ENCODE measurements around the gene SPAG6. TPM values are rescaled to one million over a fixed set of nuclear protein-coding genes. Genes with fewer than 3 reads are reported as not detected.

Gene SPAG6
- polyA plus RNA-seq, 3 donors = 0.11 to 0.13 TPM; not detected in 1

- H3K4me3 ChIP-seq (replicated peaks in 1 of 3; ENCODE audit: low read depth in 2 of 3, low read length in 3 of 3) = no peak overlapping the region
- Mint-ChIP-seq H3K27ac (no peak overlapping the region), H3K36me3 (no peaks in the 10 kb centered on the region), H3K9me3 (no peaks in the 10 kb centered on the region), H3K27me3 (ENCODE audit: low read depth in 3 of 3) (peaks cover 0 to 4% (median 0%) of the 10 kb centered on the region in 3 donors), H3K4me3 (no peak overlapping the region), H3K4me1 (peaks cover 10% of the 10 kb centered on the region)
- H3K79me2 ChIP-seq (ENCODE audit: insufficient read depth, low read length) = no peaks in the 10 kb centered on the region
- no peaks in the 10 kb centered on the region for H3K27me3 ChIP-seq (ENCODE audit: control insufficient read depth in 2 of 2, insufficient read depth in 2 of 2, low read length in 2 of 2)
- no peaks in the 10 kb centered on the region for H4K20me1 ChIP-seq (ENCODE audit: insufficient read depth, low read length)
- no peak overlapping the region for H3K4me2 ChIP-seq (replicated peaks; ENCODE audit: extremely low read depth, low read length, poor library complexity, severe bottlenecking)
- no peaks in the 10 kb centered on the region for H3K9me3 ChIP-seq (replicated peaks in 1 of 2; ENCODE audit: control insufficient read depth in 1 of 2, insufficient read depth in 1 of 2, low read length in 2 of 2)
- H2AFZ ChIP-seq (ENCODE audit: insufficient read depth, low read depth, low read length, poor library complexity, severe bottlenecking) = no peak overlapping the region
- peaks cover 10 to 13% of the 10 kb centered on the region in 2 donors for H3K4me1 ChIP-seq (ENCODE audit: control insufficient read depth in 1 of 2, insufficient read depth in 2 of 2, low read length in 2 of 2)
- intact Hi-C loops (cut with micrococcal nuclease) = loop anchor here in 1 of 2 donors (10.0 kb wide), 1 partner anchor 56 kb away; no protein-coding TSS in a partner anchor
- DNase-seq = no peak
- H3K36me3 ChIP-seq (replicated peaks in 1 of 2; ENCODE audit: control insufficient read depth in 1 of 2, insufficient read depth in 2 of 2, low read length in 2 of 2) = no peaks in the 10 kb centered on the region
- H3K9ac ChIP-seq (ENCODE audit: insufficient read depth, low read length, poor library complexity, severe bottlenecking) = no peak overlapping the region
- H3K27ac ChIP-seq (ENCODE audit: low read depth in 1 of 2, low read length in 2 of 2) = no peak overlapping the region
- no peak for TF ChIP-seq CTCF (IDR thresholded peaks at IDR 0.05)
Measured at GRCh38 chr10:22310928-22311327, 34.4 kb upstream of the SPAG6 start.

GRCh38 chr10:22314852-22315251 is 30.4 kb upstream of the SPAG6 start:
- Histone ChIP-seq H3K27ac (ENCODE audit: low read depth in 1 of 2, low read length in 2 of 2) (no peak overlapping the region), H2AFZ (ENCODE audit: insufficient read depth, low read depth, low read length, poor library complexity, severe bottlenecking) (peak overlapping the region; percentile 94), H3K9me3 (replicated peaks in 1 of 2; ENCODE audit: control insufficient read depth in 1 of 2, insufficient read depth in 1 of 2, low read length in 2 of 2) (no peaks in the 10 kb centered on the region), H3K79me2 (ENCODE audit: insufficient read depth, low read length) (peaks cover 21% of the 10 kb centered on the region), H3K4me2 (replicated peaks; ENCODE audit: extremely low read depth, low read length, poor library complexity, severe bottlenecking) (peak overlapping the region; percentile 86), H3K9ac (ENCODE audit: insufficient read depth, low read length, poor library complexity, severe bottlenecking) (no peak overlapping the region), H3K36me3 (replicated peaks in 1 of 2; ENCODE audit: control insufficient read depth in 1 of 2, insufficient read depth in 2 of 2, low read length in 2 of 2) (no peaks in the 10 kb centered on the region), H4K20me1 (ENCODE audit: insufficient read depth, low read length) (no peaks in the 10 kb centered on the region), H3K4me1 (ENCODE audit: control insufficient read depth in 1 of 2, insufficient read depth in 2 of 2, low read length in 2 of 2) (peaks cover 24 to 40% of the 10 kb centered on the region in 2 donors), H3K27me3 (ENCODE audit: control insufficient read depth in 2 of 2, insufficient read depth in 2 of 2, low read length in 2 of 2) (peaks cover 0 to 9% of the 10 kb centered on the region in 2 donors), H3K4me3 (replicated peaks in 1 of 3; ENCODE audit: low read depth in 2 of 3, low read length in 3 of 3) (peak overlapping the region in 1 of 3 experiments; percentile 91)
- Mint-ChIP-seq H3K9me3 (no peaks in the 10 kb centered on the region), H3K36me3 (peaks cover 5 to 6% of the 10 kb centered on the region in 2 donors), H3K27me3 (ENCODE audit: low read depth in 3 of 3) (peaks cover 0 to 5% (median 4%) of the 10 kb centered on the region in 3 donors), H3K27ac (no peak overlapping the region), H3K4me3 (peak overlapping the region; percentile 83 to 99), H3K4me1 (peaks cover 26% of the 10 kb centered on the region)
- WGBS (ENCODE audit: insufficient coverage) = no CpG with 5 or more reads among the region's 2 CpGs
- intact Hi-C loops (cut with micrococcal nuclease) = loop anchor here (5.0 to 10.0 kb wide), 3 partner anchors 60 to 83 kb away; no protein-coding TSS in a partner anchor
- no peak for TF ChIP-seq CTCF (IDR thresholded peaks at IDR 0.05)
- peak in 2 of 3 donors; percentile 32 to 50 for DNase-seq

All from CD14-positive monocyte (primary cell).